Activated T-cell treated with anti-CD3 and anti-CD28 coated beads for 24 hours (primary cell): ENCODE results near the gene MARCHF10.
A peak's percentile ranks its signal among the peaks of the same experiment; 100 is the strongest.
"Not testable (repeated sequence)": the region's sequence is repeated elsewhere in the genome, so short reads cannot be mapped to it uniquely, and the experiment has no call there.

Experiments
- DNase-seq: peaks from one replicate; pipeline ENCODE4 v3.0.0-alpha.2; 2020; ENCODE audit warnings: low read depth

MARCHF10 gene, protein sequence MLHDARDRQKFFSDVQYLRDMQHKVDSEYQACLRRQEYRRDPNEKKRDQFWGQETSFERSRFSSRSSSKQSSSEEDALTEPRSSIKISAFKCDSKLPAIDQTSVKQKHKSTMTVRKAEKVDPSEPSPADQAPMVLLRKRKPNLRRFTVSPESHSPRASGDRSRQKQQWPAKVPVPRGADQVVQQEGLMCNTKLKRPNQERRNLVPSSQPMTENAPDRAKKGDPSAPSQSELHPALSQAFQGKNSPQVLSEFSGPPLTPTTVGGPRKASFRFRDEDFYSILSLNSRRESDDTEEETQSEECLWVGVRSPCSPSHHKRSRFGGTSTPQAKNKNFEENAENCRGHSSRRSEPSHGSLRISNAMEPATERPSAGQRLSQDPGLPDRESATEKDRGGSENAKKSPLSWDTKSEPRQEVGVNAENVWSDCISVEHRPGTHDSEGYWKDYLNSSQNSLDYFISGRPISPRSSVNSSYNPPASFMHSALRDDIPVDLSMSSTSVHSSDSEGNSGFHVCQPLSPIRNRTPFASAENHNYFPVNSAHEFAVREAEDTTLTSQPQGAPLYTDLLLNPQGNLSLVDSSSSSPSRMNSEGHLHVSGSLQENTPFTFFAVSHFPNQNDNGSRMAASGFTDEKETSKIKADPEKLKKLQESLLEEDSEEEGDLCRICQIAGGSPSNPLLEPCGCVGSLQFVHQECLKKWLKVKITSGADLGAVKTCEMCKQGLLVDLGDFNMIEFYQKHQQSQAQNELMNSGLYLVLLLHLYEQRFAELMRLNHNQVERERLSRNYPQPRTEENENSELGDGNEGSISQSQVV

DNA sequence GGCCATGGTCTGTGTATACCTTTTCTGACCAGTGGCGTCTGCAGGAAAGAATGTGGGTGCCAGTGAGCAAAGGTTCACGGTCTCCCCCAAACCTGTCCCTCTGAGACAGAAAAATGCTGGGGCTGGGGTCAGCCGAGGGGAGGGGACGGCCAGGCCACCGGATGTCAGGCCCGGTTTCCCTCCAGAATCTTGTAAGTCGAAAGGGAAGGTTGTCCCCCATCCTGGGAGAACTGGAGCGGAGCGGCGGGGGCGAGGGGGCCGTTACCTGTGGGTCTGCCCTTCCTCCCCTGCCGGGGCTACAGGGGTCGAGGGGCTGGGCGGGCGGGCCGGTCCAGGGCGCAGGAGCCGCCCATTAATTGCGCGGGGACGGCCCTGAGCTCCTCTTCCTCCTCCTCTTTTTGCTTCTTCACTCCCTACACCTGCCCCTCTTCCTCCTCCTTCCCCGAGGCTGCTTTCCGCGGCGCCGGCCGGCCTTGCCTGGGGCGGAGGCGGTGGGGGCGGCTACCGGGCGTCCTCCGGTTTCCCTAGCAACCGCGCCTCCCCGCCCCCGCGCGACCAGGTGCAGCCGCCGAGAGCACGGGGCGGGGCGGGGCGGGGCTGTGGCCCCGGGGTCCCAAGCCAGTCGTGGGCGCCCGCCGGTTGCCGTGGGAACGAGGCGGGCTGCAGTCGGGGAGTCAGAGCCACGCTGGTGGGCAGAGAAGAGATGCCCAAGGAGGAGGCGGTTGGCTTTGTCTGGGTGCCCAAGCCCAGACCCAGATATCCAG, at the start of gene MARCHF10:
Gene MARCHF10 (minus strand): TSS at position 503 of the 764 bp plus-strand sequence. CDS start 6,579 bp downstream, outside the sequence.
- peak; percentile 6 for DNase-seq

GRCh38 chr17:62857526-62857925, 49.4 kb upstream of the MARCHF10 start:
- DNase-seq: no peak

GRCh38 chr17:62856594-62856993, 48.5 kb upstream of the MARCHF10 start:
- DNase-seq: no peak

DNA sequence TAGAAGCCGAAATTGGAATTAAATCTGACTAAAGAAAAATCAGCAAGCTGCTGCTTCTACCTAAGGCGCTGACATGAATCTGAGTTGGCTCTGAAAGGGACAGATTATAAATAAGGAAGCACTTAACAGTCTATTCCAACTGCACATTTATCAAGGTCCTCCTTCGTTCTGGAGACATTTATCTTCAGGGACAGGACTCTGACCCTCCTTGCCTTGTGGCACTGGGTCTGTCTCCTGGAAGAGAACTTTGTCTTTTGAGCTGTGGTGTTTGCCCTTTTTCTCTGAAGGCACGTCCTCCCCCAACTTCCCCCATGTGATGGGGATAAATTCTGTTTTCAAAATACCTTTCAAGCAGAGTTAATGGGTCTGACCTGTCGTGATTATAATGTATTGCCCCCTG, 47.0 kb upstream of the MARCHF10 start:
- DNase-seq: no peak

GRCh38 chr17:62854098-62854680, 46.1 kb upstream of the MARCHF10 start:
- DNase-seq: no peak

- DNase-seq: no peak
Observed at GRCh38 chr17:62852195-62852594, 44.1 kb upstream of the MARCHF10 start.

DNA sequence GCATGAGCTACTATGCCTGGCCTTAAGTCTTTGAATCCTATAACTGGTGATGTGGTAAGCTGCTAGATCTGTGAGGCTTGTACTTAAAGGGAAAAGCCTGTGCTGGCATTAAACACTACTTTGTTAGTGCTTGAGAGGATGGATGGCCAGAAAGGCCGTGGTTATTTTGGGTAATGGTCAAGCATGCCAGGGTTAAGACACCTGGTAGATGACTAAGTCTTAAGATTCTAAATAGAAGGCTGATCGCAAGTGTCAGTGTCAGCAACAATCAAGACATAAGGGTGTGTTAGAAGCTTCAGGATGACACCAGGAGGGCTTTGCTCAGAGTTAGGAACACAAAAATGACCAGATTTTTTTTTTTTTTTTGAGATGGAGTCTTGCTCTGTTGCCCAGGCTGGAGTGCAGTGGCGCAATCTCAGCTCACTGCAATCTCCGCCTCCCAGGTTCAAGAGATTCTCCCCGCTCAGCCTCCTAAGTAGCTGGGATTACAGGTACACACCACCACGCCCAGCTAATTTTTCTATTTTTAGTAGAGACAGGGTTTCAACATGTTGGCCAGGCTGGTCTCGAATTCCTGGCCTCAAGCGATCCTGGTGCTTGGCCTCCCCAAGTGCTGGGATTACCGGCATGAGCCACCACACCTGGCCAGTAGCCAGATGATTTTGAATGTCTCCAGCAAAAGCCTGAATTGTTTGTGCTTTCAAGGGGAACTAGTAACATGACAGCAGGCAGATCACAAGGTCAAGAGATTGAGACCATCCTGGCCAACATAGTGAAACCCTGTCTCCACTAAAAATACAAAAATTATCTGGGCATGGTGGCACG, 41.7 kb upstream of the MARCHF10 start:
- not testable (repeated sequence) for DNase-seq

DNA sequence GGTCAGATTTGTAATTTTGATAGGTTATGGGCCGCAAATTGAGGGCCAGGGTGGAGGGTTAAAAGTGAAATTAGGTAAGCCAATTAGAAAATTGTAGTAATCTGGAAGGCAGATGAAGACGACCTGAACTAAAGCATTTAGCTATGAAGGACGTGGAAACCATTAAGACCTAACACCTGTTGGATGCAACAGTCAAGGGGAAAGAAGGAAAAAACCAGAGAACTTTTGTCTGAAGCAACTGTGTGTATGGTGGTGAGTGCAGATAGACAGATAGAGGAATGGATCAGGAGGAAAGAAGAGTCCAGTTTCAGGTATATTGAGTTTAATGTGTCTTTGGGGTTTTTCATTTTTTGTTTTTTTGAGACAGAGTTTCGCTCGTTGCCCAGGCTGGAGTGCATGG, 40.2 kb upstream of the MARCHF10 start:
- DNase-seq: no peak

DNA sequence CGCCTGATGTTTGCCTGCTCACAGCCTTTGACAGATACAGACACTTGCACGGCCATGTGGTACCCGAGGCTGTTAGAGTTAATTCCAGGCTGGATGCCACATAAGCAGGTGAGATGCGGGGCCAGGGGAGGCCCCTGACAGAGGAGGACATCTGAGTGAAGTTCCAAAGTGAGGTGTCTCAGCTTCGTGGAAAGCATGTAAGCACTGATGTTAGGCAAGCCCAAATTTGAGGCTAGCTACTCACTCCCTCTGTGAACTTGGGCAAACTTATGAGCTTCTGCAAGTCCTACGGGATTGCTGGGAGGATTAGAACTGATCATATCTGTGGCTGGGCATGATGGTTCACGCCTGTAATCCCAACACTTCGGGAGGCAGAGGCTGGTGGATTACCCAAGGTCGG, 39.3 kb upstream of the MARCHF10 start:
- no peak for DNase-seq

DNA sequence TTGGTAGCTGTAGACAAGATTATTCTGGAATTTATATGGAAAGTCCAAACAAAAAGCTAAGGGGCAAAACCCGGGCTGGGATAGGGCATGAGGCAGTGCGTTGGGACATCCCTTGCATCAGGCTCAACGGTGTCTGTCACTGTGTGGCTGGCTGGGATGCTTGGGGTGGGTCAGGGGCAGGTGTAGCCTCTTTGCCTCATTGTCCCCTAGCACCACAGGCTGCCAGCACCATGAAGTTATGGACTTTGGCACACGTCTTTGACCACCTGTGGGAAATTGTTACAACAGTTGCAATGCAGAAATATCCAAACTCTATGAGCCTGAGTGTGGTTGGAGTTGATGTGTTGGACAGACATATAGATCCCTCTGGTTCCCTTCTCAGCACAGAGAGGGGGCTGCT, 32.8 kb upstream of the MARCHF10 start:
- DNase-seq: no peak

- not testable (repeated sequence) for DNase-seq
Observed at GRCh38 chr17:62833816-62834215, 25.7 kb upstream of the MARCHF10 start.

DNA sequence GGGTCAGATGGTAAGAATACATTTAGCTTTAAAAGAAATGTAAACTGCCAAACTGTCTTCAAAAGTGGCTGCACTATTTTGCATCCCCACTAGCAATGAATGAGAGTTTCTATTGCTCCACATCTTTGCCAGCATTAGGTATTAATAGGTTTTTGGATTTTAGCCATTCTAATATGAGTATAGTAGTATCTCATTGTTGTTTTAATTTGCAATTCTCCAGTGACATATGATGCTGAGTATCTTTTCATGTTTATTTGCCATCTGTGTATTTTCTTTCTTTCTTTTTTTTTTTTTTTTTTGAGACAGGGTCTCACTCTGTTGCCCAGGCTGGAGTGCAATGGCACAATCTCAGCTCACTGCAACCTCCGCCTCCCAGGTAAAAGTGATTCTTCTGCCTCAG, 24.3 kb upstream of the MARCHF10 start:
- DNase-seq: no peak

- not testable (repeated sequence) for DNase-seq
Observed at GRCh38 chr17:62831066-62831465, 23.0 kb upstream of the MARCHF10 start.

DNA sequence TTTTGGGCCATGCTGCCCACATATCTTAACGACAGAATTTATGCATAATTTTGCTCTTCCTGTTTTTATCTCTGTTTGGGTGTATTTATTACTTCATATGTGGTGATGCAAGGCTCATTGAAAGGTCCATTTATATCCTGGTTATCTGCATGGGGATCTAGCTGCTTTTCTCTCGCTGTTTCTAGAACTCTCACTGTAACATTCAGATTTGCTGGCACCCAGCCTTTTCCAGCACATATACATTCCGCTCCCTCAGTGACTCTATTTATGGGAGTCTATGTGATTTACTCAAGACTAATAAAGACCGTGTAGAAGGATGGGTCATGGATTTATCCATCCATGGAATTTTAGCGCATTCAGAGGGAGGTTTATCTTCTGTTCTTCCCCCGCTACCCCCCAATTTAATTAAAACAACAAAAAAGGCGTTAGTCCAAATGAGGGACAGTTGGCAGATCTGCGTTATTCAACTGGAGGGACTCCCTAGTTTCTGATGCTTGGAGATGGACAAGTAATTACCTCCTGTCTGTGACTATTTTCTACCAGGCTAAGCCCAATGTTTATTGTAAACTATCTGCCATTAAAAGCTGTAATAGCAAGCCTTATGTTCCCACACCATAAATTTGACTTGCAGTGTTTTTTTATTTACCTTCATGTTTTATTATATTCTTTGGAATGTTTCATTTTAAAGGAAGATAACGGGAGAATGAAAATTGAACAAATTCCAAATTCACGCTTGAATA, 19.8 kb upstream of the MARCHF10 start:
- no peak for DNase-seq

DNA sequence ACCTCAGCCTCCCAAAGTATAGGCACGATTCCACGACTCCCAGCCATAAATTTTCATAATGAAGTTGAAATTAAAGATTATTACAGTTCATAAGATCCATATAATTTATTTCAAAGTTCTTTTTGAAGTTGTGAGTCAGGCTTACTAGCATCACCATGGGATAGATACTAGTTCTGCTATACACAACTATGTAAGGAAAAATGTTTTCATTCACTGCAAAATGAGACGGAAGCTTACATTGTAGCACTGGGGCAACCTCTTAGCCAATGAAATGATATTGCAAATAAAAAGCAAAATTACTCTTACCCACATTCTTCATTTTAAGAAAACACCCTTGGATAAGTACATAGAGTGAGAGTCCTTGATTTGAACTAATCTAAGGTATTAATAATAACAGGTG, 18.8 kb upstream of the MARCHF10 start:
- no peak for DNase-seq

- DNase-seq: no peak
Observed at GRCh38 chr17:62825182-62825581, 17.1 kb upstream of the MARCHF10 start.

GRCh38 chr17:62824290-62825131, 16.4 kb upstream of the MARCHF10 start:
- no peak for DNase-seq

GRCh38 chr17:62823111-62823893, 15.2 kb upstream of the MARCHF10 start:
- DNase-seq: no peak
